ENCODE results near the gene ZNF474. TPM values are rescaled to one million over a fixed set of nuclear protein-coding genes. Genes with fewer than 3 reads are reported as not detected.
"Not testable (repeated sequence)": the region's sequence is repeated elsewhere in the genome, so short reads cannot be mapped to it uniquely, and the experiment has no call there.

Gene ZNF474
- total RNA-seq = not detected

GRCh38 chr5:122129306-122129705, at the start of gene ZNF474:
Gene ZNF474 (plus strand): TSS chr5:122129546. CDS start chr5:122151991, 22,445 bp downstream.
- H3K4me1 Mint-ChIP-seq (ENCODE audit: low read depth) = no peaks in the 10 kb centered on the region
- no peak within 1 kb of the TSS for H3K4me3 Mint-ChIP-seq
- H3K27ac Mint-ChIP-seq = no peak within 1 kb of the TSS
- peaks cover 4% of the 10 kb centered on the region for H3K27me3 Mint-ChIP-seq
- H3K36me3 Mint-ChIP-seq = no peaks in the 10 kb centered on the region
- intact Hi-C loops (cut with micrococcal nuclease) = no loop called here
- ChIA-PET CTCF (no interaction called here), POLR2A (no interaction called here)
- H3K9me3 Mint-ChIP-seq = no peaks in the 10 kb centered on the region
- no peak for DNase-seq

GRCh38 chr5:122081541-122081940, 47.8 kb upstream of the ZNF474 start:
- Mint-ChIP-seq H3K36me3 (no peaks in the 10 kb centered on the region), H3K27me3 (peaks cover 31% of the 10 kb centered on the region), H3K9me3 (no peaks in the 10 kb centered on the region), H3K4me3 (no peak overlapping the region), H3K27ac (no peak overlapping the region), H3K4me1 (ENCODE audit: low read depth) (peaks cover 16% of the 10 kb centered on the region)
- no peak for DNase-seq
- ChIA-PET CTCF (no interaction called here), POLR2A (no interaction called here)
- intact Hi-C loops (cut with micrococcal nuclease) = no loop called here

- DNase-seq = no peak
- Mint-ChIP-seq H3K4me3 (no peak overlapping the region), H3K27me3 (peaks cover 15% of the 10 kb centered on the region), H3K27ac (no peak overlapping the region), H3K9me3 (no peaks in the 10 kb centered on the region), H3K4me1 (ENCODE audit: low read depth) (no peaks in the 10 kb centered on the region), H3K36me3 (no peaks in the 10 kb centered on the region)
- intact Hi-C loops (cut with micrococcal nuclease) = no loop called here
- ChIA-PET POLR2A (no interaction called here), CTCF (no interaction called here)
These were observed 45.8 kb upstream of the ZNF474 start for GRCh38 chr5:122083535-122083934.

GRCh38 chr5:122085041-122085440, 44.3 kb upstream of the ZNF474 start:
- CTCF ChIA-PET = interaction anchor here (1.6 kb wide), 1 partner anchor 17 kb away, joined by 5 read pairs; no protein-coding TSS in a partner anchor
- no peak overlapping the region for H3K4me3 Mint-ChIP-seq
- H3K27me3 Mint-ChIP-seq = peaks cover 5% of the 10 kb centered on the region
- no peak for DNase-seq
- no peaks in the 10 kb centered on the region for H3K9me3 Mint-ChIP-seq
- intact Hi-C loops (cut with micrococcal nuclease) = no loop called here
- no peaks in the 10 kb centered on the region for H3K36me3 Mint-ChIP-seq
- no peak overlapping the region for H3K27ac Mint-ChIP-seq
- no peaks in the 10 kb centered on the region for H3K4me1 Mint-ChIP-seq (ENCODE audit: low read depth)
- POLR2A ChIA-PET = no interaction called here

- no peak overlapping the region for H3K4me3 Mint-ChIP-seq
- POLR2A ChIA-PET = no interaction called here
- no peaks in the 10 kb centered on the region for H3K9me3 Mint-ChIP-seq
- H3K4me1 Mint-ChIP-seq (ENCODE audit: low read depth) = no peaks in the 10 kb centered on the region
- CTCF ChIA-PET = no interaction called here
- intact Hi-C loops (cut with micrococcal nuclease) = no loop called here
- DNase-seq = no peak
- H3K36me3 Mint-ChIP-seq = no peaks in the 10 kb centered on the region
- H3K27ac Mint-ChIP-seq = no peak overlapping the region
- H3K27me3 Mint-ChIP-seq = no peaks in the 10 kb centered on the region
These were observed 40.0 kb upstream of the ZNF474 start for GRCh38 chr5:122089096-122090013.

GRCh38 chr5:122091936-122092600, 37.3 kb upstream of the ZNF474 start:
- no peaks in the 10 kb centered on the region for H3K4me1 Mint-ChIP-seq (ENCODE audit: low read depth)
- ChIA-PET POLR2A (no interaction called here), CTCF (interaction anchor here (1.0 kb wide), 1 partner anchor 11 kb away, joined by 3 read pairs; no protein-coding TSS in a partner anchor)
- H3K9me3 Mint-ChIP-seq = no peaks in the 10 kb centered on the region
- no peak for DNase-seq
- intact Hi-C loops (cut with micrococcal nuclease) = no loop called here
- H3K27me3 Mint-ChIP-seq = no peaks in the 10 kb centered on the region
- no peak overlapping the region for H3K27ac Mint-ChIP-seq
- H3K4me3 Mint-ChIP-seq = no peak overlapping the region
- no peaks in the 10 kb centered on the region for H3K36me3 Mint-ChIP-seq

- POLR2A ChIA-PET = no interaction called here
- H3K4me1 Mint-ChIP-seq (ENCODE audit: low read depth) = no peaks in the 10 kb centered on the region
- H3K9me3 Mint-ChIP-seq = no peaks in the 10 kb centered on the region
- no peak overlapping the region for H3K27ac Mint-ChIP-seq
- H3K36me3 Mint-ChIP-seq = no peaks in the 10 kb centered on the region
- DNase-seq = no peak
- H3K27me3 Mint-ChIP-seq = no peaks in the 10 kb centered on the region
- CTCF ChIA-PET = no interaction called here
- intact Hi-C loops (cut with micrococcal nuclease) = no loop called here
- H3K4me3 Mint-ChIP-seq = no peak overlapping the region
These were observed 35.7 kb upstream of the ZNF474 start for GRCh38 chr5:122093415-122094180.

GRCh38 chr5:122094251-122094650, 35.1 kb upstream of the ZNF474 start:
- H3K36me3 Mint-ChIP-seq; H3K9me3 Mint-ChIP-seq; CTCF ChIA-PET; H3K4me3 Mint-ChIP-seq; H3K27ac Mint-ChIP-seq; DNase-seq; intact Hi-C loops (cut with micrococcal nuclease); H3K4me1 Mint-ChIP-seq (ENCODE audit: low read depth); H3K27me3 Mint-ChIP-seq; POLR2A ChIA-PET: not testable (repeated sequence)

- intact Hi-C loops (cut with micrococcal nuclease) = no loop called here
These were observed 34.2 kb upstream of the ZNF474 start for GRCh38 chr5:122095158-122095557.

GRCh38 chr5:122097391-122097790, 32.0 kb upstream of the ZNF474 start:
- Mint-ChIP-seq H3K27me3 (no peaks in the 10 kb centered on the region), H3K27ac (no peak overlapping the region), H3K9me3 (no peaks in the 10 kb centered on the region), H3K4me3 (no peak overlapping the region), H3K36me3 (no peaks in the 10 kb centered on the region), H3K4me1 (ENCODE audit: low read depth) (no peaks in the 10 kb centered on the region)
- no peak for DNase-seq
- POLR2A ChIA-PET = no interaction called here
- CTCF ChIA-PET = no interaction called here
- intact Hi-C loops (cut with micrococcal nuclease) = no loop called here

More at GRCh38 chr5:122095158-122095557, 34.2 kb upstream of the ZNF474 start:
- Mint-ChIP-seq H3K36me3 (no peaks in the 10 kb centered on the region), H3K27ac (no peak overlapping the region), H3K4me1 (ENCODE audit: low read depth) (no peaks in the 10 kb centered on the region), H3K4me3 (no peak overlapping the region), H3K27me3 (no peaks in the 10 kb centered on the region), H3K9me3 (no peaks in the 10 kb centered on the region)
- ChIA-PET CTCF (no interaction called here), POLR2A (no interaction called here)
- no peak for DNase-seq

GRCh38 chr5:122099060-122099790, 30.1 kb upstream of the ZNF474 start:
- no peak overlapping the region for H3K27ac Mint-ChIP-seq
- CTCF ChIA-PET = no interaction called here
- H3K9me3 Mint-ChIP-seq = no peaks in the 10 kb centered on the region
- H3K36me3 Mint-ChIP-seq = no peaks in the 10 kb centered on the region
- POLR2A ChIA-PET = no interaction called here
- intact Hi-C loops (cut with micrococcal nuclease) = no loop called here
- DNase-seq = no peak
- H3K4me1 Mint-ChIP-seq (ENCODE audit: low read depth) = no peaks in the 10 kb centered on the region
- no peaks in the 10 kb centered on the region for H3K27me3 Mint-ChIP-seq
- H3K4me3 Mint-ChIP-seq = no peak overlapping the region
